GM12872 (cell line): ENCODE measurements around the gene SSR1.

ENCODE experiments used
- TF ChIP-seq, protein P1 (sequence below): IDR thresholded peaks from 3 replicates; pipeline ENCODE4 v1.5.1; 2011; ENCODE audit warnings: low read depth, mild to moderate bottlenecking, low read length, moderate library complexity; ENCODE audit not compliant: insufficient read depth

Gene SSR1

GRCh38 chr6:7312616-7313504 lies at the start of gene SSR1:
Gene SSR1 (minus strand): TSS chr6:7313199. CDS start chr6:7313120, 79 bp downstream.
- TF ChIP-seq, protein P1, sequence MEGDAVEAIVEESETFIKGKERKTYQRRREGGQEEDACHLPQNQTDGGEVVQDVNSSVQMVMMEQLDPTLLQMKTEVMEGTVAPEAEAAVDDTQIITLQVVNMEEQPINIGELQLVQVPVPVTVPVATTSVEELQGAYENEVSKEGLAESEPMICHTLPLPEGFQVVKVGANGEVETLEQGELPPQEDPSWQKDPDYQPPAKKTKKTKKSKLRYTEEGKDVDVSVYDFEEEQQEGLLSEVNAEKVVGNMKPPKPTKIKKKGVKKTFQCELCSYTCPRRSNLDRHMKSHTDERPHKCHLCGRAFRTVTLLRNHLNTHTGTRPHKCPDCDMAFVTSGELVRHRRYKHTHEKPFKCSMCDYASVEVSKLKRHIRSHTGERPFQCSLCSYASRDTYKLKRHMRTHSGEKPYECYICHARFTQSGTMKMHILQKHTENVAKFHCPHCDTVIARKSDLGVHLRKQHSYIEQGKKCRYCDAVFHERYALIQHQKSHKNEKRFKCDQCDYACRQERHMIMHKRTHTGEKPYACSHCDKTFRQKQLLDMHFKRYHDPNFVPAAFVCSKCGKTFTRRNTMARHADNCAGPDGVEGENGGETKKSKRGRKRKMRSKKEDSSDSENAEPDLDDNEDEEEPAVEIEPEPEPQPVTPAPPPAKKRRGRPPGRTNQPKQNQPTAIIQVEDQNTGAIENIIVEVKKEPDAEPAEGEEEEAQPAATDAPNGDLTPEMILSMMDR, result no peak

- TF ChIP-seq, protein P1, result no peak
These were observed 30.8 kb upstream of the SSR1 start for GRCh38 chr6:7343546-7344475.

DNA sequence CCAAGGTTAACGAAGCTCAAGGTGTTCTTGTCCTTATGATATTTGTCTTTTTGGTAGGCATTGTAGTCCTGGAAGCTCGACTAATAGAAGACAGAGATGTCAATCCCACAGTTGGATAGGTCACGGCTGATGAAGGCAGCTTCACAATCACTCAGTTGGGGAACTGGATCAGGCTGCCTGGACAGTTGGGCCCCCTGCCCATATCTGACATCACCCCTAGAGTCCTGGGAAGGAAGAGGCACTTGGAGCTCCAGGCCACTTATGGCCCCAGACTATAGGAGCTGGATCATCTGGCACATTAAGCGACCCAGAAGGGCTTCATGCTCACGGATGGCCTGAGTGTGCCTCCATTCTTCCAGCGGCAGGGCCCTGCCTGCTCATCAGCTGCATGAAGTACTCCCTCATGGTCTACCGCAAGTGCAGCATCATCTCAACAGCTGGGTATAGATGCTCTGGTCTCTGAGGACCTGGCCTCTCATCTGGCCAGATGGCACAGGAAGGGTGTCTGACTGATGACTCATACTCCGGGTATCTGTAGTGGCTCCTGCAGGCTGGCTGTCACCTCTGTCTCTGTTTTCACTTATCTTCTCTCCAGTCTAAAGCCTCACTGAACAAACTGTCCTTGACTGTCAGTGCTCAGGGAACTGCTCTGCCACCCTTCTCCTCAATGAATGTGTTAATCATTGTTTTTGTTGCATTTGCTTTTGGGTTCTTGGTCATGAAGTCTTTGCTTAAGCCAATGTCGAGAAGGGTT lies 29.2 kb upstream of the SSR1 start:
- TF ChIP-seq, protein P1, result no peak

DNA sequence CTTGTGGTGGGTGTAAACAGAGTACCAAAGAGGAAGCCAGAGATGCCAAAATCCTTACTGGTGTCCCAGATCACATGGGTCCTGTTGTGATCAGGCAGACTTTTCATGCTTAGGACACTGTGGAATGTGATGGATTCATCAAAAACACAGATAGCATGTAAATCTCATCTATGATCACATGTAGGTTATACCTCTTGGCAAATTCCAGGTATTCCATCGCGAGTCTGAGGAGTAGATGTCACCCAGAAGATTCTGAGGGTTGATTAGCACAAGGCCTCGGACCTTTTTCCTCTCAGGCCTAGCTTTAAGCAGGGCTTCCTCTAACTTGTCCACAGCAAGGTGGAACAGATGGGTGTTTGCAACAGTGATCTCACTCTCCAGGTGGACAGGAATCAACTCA lies 28.3 kb upstream of the SSR1 start:
- TF ChIP-seq, protein P1, result no peak

GRCh38 chr6:7339007-7339732 lies 26.2 kb upstream of the SSR1 start:
- TF ChIP-seq, protein P1, result peak; percentile 63

- TF ChIP-seq, protein P1, result no peak
These were observed 25.0 kb upstream of the SSR1 start for GRCh38 chr6:7338031-7338430.
